HL-60 (cell line): ENCODE data around the gene RALGPS2.

Source experiments
- DNase-seq, 2 experiments: peaks; one replicate each; pipeline ENCODE4 v3.0.0-alpha.2; 2010 to 2020; ENCODE audit warnings: low read depth in 1 of 2, low spot score in 1 of 2
- H3K27ac ChIP-seq: fragments of 250-450 bp; sonication (Bioruptor Pico); replicated peaks from 2 replicates; pipeline ENCODE4 v1.5.1; 2020; ENCODE audit warnings: mild to moderate bottlenecking, moderate library complexity
- H3K27me3 ChIP-seq: fragments of 250-450 bp; sonication (Bioruptor Pico); 2 replicates; pipeline ENCODE4 v1.5.1; 2021; ENCODE audit warnings: mild to moderate bottlenecking, moderate library complexity; ENCODE audit not compliant: insufficient read depth, poor library complexity, severe bottlenecking
- H3K4me3 ChIP-seq: replicated peaks from 2 replicates; pipeline ENCODE4 v1.5.1; 2011; ENCODE audit warnings: mild to moderate bottlenecking, control low read depth, low read length; ENCODE audit not compliant: insufficient read depth
- CTCF ChIP-seq: IDR thresholded peaks from one replicate; pipeline ENCODE4 v1.5.1; 2011; ENCODE audit warnings: low read length, control low read depth, inconsistent platforms; ENCODE audit not compliant: insufficient read depth
- GABPA ChIP-seq: IDR thresholded peaks from 2 replicates; pipeline ENCODE4 v1.6.1; 2012; ENCODE audit warnings: low read depth
- POLR2AphosphoS5 ChIP-seq: IDR thresholded peaks from 2 replicates; pipeline ENCODE4 v1.6.1; 2012; ENCODE audit warnings: low read depth
- REST ChIP-seq: IDR thresholded peaks from 2 replicates; pipeline ENCODE4 v1.6.1; 2012; ENCODE audit warnings: low read depth; ENCODE audit not compliant: insufficient replicate concordance
- SPI1 ChIP-seq: IDR thresholded peaks from 2 replicates; pipeline ENCODE4 v1.6.1; 2012; ENCODE audit warnings: low read depth, mild to moderate bottlenecking, borderline replicate concordance

RALGPS2 gene

GRCh38 chr1:178886551-178886950 lies 161.5 kb downstream of the RALGPS2 start:
- Histone ChIP-seq H3K4me3 (no peak overlapping the region), H3K27me3 (no peaks in the 10 kb centered on the region), H3K27ac (no peak overlapping the region)
- no peak for DNase-seq
- TF ChIP-seq CTCF (no peak), POLR2AphosphoS5 (no peak), SPI1 (no peak), GABPA (no peak), REST (no peak)

- TF ChIP-seq GABPA (no peak), POLR2AphosphoS5 (no peak), SPI1 (no peak), REST (no peak), CTCF (no peak)
- H3K27me3 ChIP-seq: no peaks in the 10 kb centered on the region
- H3K27ac ChIP-seq: no peak overlapping the region
- H3K4me3 ChIP-seq: no peak overlapping the region
- no peak for DNase-seq
Measured at GRCh38 chr1:178895928-178896327, 170.9 kb downstream of the RALGPS2 start.

GRCh38 chr1:178898401-178898800 lies 173.4 kb downstream of the RALGPS2 start:
- no peak for DNase-seq
- Histone ChIP-seq H3K4me3 (no peak overlapping the region), H3K27ac (no peak overlapping the region), H3K27me3 (no peaks in the 10 kb centered on the region)
- TF ChIP-seq SPI1 (no peak), CTCF (no peak), GABPA (no peak)

- H3K27ac ChIP-seq: no peak overlapping the region
- TF ChIP-seq REST: no peak
- TF ChIP-seq POLR2AphosphoS5: no peak
- TF ChIP-seq GABPA: no peak
- TF ChIP-seq CTCF: no peak
- TF ChIP-seq SPI1: no peak
- DNase-seq: no peak
- H3K4me3 ChIP-seq: no peak overlapping the region
- H3K27me3 ChIP-seq: no peaks in the 10 kb centered on the region
Measured at GRCh38 chr1:178899402-178899801, 174.4 kb downstream of the RALGPS2 start.
